22Rv1 (cell line): ENCODE data around the gene GNAS.

Source experiments
- CTCF ChIP-seq: fragments of 450-650 bp; IDR thresholded peaks from 2 replicates; pipeline ENCODE4 v1.5.1; 2017; ENCODE audit warnings: mild to moderate bottlenecking
- ZFX ChIP-seq: fragments of 450-650 bp; IDR thresholded peaks from 2 replicates; pipeline ENCODE4 v1.6.1; 2017; ENCODE audit warnings: antibody characterized with exemption, borderline replicate concordance

- TF ChIP-seq CTCF = no peak
- TF ChIP-seq ZFX = no peak
Measured at GRCh38 chr20:58891718-58892140, 39.2 kb downstream of the GNAS start.
